HG03378 (cell line): ENCODE data around the gene PPP2CA.
"Not testable (repeated sequence)": the region's sequence is repeated elsewhere in the genome, so short reads cannot be mapped to it uniquely, and the experiment has no call there.

Experiments
- ATAC-seq: cut with Tn5 transposase; IDR thresholded peaks from one replicate; pipeline ENCODE4 v1.9.1; 2021; ENCODE audit warnings: mild to moderate bottlenecking, moderate library complexity; ENCODE audit not compliant: unreplicated experiment

The PPP2CA gene

DNA sequence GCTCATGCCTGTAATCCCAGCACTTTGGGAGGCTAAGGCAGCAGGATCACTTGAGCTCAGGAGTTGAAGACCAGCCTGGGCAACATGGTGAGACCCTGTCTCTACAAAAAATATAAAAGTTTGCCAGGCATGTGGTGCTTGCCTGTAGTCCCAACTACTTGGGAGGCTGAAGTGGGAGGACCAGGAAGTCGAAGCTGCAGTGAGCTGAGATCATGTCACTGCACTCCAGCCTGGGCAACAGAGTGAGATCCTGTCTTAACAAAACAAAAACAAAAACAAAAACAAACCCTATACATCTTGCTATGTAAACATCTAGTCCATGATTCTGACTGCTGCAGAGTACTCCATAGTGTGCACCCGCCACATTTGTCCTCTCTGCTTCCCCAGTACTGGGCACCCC is 19.8 kb upstream of the PPP2CA start:
- ATAC-seq, result no peak

DNA sequence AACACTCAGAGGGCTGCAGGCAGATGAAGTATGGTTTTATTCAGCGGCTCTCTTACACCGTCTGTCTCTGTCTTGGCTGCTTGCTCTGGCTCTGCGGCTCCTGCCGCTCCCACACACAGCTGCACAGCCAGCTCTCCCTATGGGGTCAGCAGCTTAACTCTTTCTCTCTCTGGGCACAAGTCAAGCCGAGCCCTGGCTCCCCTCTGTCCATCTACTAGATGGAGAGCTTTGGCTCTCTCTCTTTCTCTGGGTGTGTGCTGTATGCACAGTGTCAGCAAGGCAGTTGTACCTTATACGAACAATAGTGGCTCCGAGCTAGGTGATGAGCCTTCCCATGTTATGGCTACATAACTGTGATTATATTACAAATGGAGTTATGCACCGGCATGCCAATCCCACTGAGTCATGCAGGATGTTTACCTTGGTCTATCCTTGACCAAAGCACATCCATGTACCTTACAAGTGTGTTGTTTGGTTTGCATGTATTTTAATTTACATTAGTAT is 19.3 kb upstream of the PPP2CA start:
- ATAC-seq, result no peak

DNA sequence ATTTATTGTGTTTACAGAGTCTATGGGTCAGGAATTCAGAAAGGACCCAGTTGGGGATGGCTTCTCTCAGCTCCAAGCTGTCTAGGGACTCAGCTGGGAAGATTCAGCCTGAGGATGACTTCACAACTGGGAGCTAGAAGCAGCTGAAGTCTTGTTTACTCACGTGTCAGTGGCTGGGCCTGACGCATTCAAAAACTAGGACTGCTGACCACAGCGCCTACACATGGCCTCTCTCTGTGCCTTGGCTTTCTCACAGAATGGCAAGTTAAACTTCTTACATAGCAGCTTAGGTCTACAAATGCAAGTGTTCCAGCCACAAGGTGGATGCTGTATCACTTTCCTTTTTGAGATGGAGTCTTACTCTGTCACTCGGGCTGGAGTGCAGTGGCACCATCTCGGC is 16.3 kb upstream of the PPP2CA start:
- no peak for ATAC-seq

DNA sequence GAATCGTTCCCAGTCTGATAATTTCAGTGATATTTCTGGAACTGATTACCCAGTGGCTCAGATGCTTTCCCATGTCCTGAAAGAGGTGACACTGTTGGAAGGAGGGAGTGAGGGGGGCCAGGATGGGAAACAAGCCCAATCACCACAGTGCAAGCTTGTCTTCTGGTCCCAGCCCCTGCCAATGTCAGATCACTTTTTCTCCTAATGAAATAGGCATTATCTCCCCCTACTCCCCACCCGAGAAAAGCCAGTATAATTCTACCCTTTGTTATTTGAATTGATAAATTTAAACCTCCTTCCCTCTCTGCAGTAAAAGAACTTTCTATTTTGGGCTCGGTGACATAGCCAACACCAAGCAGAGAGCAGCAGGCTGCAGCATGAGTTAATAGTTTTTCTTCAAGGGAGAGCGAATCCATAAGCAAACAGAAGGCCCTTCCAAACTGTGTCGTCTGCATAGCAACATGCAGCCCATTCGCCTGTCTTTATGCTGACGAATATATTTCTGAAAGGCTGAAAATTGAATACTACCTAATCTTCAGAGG is 14.6 kb upstream of the PPP2CA start:
- no peak for ATAC-seq

DNA sequence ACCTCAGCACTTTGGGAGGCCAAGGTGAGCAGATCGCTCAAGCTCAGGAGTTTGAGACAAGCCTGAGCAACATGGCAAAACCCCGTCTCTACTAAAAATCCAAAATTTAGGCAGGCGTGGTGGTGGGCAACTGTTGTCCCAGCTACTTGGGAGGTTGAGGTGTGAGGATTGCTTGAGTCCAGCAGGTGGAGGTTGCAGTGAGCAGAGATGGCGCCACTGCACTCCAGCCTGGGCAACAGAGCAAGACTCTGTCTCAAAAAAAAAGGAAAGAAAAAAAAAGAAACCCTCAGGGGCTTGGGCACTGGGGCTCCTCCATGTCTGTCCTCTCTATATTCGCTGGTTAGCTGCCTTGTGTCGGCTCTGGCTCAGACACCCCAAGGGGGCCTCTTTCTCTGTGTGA is 10.9 kb upstream of the PPP2CA start:
- ATAC-seq, result no peak

DNA sequence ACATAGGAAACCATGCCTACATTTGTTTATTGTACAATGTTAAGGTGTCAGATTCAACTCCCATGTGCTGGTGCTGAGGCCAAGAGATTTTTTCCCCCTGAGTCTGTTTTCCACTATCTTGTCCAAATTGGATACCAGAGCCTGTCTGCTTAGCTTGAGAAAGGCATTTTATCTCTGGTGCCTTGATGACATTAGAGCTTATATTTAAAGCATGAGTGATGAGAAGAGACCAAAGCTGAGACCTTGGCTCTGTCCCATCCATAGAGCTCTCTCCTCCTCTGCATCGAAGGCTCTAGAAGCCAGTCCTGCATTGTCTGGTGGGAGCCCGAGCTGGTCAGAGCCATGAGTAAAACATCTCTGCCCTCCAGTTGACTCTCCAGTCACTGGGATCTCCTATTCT is 10.4 kb upstream of the PPP2CA start:
- no peak for ATAC-seq

DNA sequence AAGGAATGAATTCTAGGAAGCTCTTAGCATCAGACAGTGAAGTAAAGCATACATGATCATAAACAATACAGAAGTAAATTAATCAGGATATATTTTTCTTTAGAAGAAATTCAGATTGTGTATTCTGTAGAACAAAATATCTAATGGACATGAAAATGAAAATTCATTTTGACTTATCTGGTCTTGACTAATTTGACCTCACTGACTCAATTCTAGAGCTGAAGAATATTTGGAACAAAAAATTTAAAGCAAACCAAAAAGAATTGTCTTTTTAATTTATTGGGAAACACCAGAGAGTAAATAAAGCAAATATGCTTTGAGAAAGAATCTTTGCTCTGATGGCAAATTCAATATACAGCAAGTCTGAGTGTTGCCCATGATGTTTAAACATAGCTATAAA is 2.8 kb upstream of the PPP2CA start:
- ATAC-seq, result no peak

DNA sequence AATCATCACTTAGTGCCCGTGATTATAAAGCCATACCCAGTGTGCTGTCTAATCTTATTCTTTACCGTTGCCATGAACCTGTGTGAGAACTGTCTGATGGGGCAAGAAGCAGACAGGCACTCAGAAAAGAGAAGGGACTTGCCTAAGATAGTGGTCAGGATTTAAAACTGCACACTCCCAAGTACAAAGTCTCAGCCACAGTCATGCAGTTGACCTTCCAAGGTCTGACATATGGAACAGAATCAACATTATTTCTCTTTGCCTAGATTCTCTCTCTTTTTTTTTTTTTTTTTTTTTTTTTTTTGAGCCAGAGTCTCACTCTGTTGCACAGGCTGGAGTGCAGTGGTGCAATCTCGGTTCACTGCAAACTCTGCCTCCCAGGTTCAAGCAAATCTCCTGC is 1.9 kb upstream of the PPP2CA start:
- ATAC-seq, result no peak

DNA sequence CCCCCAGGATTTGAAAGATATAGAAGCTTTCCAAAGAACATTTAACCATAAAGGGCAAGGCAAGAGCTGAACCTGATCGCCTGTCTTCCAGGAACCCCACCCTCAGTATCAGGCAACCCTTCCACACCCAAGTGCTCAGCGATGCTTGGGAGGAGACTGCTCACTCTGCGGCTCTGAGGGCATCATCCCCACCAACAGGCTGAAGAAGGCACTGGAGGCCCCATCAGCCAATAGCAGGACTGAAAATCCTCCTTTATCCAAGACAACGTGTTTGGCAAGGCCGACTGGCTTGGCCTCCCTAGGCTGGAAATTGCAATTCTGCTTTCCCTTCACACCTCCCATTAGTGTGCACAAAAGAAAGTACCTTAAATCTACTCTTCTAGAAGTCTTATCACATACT is 1.4 kb upstream of the PPP2CA start:
- ATAC-seq, result no peak

DNA sequence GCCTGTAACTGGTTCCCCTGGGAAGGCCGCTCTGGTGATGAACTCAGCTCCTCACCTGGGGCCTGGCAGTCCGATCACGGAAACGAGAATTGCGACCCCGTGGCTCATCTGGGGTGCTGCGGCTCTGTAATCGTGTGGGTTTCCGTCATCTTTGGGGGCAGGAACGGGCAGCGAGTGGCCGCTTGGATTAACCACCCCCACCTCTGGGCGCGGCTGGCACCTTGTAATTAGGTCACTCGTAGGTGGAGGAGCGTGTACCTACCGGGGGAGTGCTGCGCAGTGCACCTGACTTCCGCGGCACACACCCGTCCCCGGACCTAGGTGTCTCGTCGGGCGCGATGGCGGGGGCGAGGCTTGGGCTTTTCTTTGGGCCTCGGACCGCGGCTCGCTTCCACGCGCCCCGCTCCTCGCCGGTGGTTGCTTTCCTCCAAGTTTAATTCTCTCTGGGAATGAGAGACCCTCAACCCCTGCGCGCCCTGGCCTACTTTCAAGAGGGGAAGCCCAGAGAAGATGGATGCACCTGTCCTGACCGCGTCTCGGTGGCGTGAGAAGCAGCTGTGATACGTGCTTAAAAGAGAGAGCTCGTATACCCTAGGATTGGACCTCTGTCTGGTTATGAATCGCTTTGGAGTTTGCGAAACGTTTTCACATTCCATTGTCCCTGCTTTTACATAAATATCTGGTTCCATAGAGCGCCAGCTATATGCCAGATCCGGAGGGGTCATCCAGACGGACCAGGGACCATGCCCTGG is 744 bp upstream of the PPP2CA start:
- no peak for ATAC-seq

DNA sequence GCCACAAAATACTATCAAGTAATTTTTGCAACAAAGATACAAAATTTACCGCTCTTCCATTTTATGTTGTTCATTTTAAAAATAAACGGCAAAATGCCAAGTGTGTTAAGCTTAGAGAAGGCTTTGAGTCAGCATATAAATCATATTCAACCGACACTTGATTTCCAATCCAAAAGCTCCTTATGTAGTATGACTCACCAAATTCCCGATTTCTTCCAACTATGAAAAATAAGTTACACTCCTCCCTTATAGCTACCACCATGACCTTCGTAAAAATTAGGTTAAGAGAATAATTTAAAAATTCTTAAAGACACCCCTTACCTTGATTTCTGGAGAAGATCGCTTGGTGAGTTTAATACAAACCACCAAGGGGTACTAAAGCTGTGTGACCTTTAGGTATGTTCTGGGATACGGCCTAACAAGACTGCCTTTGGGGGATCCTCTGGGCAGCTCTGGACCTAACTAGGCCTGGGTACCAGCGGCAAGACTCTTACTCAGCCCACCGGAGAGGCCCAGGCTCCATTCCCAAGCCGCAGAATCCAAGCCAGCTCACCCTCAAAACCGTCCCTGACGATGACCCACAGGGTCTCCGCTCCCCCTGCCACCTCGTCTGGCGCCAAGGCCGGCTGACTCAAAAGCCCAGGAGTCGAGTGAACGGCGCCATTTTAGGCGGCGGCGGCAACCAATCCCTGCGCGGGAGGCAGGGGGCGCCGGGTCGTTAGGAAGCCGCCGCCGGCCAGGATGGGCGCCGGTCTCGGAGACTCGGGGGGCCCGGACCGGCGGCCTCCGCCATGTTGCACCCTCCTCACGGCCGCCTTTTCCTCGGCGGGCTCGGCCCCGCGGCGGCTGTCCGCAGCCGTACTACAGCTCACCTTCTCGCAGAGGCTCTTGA is 739 bp downstream of the PPP2CA start:
- peak; percentile 12 for ATAC-seq

DNA sequence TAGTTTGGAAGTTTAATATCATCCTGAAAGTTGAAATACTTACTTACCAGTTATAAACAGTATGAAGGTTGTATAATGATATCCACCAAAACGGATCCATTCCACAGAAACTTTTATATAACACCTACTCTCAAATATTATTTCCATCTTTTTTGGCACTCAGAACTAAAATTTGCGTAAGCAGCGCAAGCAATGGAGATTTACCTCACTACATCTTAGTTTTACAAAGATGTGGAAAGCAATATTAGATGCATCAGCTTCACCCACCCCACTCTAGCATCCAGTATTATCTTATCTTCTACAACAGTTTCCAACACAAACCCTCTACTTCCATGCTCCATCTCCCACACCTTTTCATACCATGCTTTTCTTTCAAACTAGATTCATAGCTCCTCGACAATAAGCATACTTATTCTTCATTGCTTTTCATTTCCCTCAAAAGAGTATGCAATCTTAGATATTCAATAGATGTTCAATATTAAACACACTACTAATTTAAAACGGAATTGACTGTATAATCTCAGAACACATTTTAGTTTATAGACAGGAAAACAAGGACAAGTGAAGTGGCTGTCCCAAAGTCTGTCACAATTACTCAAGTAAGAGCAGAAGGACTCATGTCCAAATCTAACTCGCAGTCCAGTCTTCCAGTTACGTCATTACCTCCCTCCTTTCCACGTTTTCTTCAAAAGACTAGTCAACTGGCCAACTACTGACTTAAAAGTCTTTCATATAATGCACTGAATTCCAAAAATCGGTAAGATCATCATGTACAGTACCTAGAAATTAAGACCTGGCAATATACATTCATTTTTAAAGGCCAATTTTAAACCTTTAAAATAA is 2.2 kb downstream of the PPP2CA start:
- no peak for ATAC-seq

DNA sequence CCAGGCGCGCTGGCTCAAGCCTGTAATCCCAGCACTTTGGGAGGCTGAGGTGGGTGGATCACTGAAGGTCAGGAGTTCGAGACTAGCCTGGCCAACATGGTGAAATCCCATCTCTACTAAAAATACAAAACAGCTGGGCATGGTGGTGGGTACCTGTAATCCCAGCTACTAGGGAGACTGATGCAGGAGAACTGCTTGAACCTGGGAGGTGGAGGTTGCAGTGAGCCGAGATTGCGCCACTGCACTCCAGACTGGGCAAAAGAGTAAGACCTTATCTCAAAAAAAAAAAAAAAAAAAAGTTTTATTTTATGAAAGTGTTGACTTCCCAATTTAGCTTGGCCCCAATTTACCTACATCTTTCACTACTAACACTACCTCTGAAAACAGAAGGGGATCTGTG is 4.2 kb downstream of the PPP2CA start:
- ATAC-seq, result not testable (repeated sequence)

DNA sequence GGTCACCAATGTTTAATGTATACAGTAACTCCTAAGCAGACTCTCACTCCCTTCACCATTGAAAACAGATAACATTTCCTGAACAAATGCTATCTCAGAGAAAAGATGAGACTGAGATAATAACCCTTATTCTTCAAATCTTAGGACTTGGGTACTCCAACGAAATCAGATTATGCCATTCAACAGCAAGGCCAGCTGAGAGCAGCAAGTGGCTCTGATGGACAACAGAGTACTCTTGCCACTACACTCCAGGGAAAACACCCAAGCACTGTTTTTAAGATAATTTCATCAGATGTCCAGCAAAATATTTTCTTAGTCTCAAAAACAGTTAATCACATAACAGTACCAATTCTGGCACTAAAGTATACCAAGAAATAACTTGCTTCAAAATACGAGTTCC is 10.1 kb downstream of the PPP2CA start:
- ATAC-seq, result no peak

DNA sequence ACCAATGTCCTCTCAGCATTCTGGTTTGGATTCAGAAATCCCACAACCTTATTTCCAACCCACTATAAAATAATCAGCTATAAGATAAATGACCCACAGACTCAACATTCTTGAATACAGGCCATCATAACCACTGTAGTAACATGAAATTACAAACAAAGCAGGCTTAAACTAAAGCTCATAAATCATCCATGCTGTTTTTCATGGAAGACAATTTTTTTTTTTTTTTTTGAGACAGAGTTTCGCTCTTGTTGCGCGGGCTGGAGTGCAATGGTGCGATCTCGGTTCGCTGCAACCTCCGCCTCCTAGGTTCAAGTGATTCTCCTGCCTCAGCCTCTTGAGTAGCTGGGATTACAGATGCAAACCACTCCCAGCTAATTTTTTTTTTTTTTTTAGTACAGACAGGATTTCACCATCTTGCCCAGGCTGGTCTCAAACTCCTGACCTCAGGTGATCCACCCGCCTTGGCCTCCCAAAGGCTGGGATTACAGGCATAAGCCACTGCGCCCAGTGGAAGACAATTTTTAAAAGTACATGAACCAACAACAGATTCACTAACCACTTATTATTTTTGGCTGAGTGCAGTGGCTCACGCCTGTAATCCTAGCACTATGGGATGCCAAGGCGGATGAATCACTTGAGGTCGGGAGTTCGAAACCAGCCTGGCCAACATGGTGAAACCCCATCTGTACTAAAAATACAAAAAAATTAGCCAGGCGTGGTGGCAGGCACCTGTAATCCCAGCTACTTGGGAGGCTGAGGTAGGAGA is 14.4 kb downstream of the PPP2CA start:
- ATAC-seq, result not testable (repeated sequence)

DNA sequence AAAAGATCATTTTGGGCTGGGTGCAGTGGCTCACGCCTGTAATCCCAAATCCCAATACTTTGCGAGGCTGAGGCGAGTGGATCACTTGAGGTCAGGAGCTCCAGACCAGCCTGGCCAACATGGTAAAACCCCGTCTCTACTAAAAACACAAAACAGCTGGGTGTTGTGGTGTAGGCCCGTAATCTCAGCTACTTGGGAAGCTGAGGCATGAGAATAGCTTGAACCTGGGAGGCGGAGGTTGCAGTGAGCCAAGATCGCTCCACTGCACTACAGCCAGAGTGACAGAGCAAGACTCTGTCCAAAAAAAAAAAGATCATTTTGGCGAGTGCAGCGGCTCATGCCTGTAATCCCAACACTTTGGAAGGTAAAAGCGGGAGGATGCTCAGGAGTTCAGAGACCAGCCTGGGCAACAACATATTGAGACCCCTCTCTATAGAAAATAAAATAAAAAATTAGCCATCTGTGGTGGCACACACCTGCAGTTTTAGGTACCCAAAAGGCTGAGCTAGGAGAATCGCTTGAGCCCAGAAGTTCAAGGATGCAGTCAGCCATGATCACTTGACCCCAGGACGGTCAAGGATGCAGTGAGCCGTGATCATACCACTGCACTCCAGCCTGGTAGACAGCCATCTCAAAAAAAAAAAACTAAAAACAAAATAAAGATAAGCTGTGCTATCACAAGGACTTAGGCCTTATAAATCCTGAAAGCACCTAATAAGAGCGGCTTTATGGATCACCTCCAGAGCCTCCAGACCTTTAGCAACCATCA is 16.2 kb downstream of the PPP2CA start:
- ATAC-seq, result no peak

DNA sequence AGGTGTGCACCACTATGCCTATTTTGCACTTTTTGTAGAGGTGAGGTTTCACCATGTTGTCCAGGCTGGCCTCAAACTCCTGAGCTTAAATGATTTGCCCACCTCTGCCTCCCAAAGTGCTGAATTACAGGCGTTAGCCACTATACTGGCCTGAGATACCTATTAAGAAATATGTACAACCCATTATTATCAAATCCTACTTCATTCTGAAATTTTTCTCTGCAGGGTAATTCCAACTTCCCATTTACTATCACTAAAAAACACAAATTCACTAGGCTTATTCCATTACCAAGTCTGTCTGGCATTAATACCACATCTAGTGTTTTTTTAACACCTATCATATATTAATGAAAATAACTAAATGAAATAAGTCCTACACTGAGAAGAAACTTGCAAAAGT is 18.2 kb downstream of the PPP2CA start:
- ATAC-seq, result no peak

DNA sequence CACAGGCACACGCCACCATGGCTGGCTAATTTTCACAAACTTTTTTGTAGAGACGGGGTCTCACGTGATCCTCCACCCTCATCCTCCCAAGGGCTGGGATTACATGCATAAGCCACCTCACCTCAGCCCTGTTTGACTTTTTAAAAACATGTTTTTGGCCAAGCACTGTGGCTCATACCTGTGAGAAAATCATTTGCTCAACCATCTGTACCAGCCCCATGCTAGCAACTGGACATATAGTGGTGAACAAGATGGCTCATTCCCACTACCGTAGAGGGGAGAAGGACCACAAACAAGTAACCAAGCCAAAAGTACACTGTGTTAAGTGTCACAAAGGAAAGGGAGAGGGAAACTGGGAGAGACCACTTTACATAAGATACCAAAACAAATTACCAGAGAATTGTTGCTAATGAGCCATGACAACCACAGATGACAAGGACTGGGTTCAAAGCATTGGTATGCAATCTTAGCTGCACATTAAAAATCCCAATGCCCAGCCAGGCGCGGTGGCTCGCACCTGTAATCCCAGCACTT is 19.2 kb downstream of the PPP2CA start:
- no peak for ATAC-seq

DNA sequence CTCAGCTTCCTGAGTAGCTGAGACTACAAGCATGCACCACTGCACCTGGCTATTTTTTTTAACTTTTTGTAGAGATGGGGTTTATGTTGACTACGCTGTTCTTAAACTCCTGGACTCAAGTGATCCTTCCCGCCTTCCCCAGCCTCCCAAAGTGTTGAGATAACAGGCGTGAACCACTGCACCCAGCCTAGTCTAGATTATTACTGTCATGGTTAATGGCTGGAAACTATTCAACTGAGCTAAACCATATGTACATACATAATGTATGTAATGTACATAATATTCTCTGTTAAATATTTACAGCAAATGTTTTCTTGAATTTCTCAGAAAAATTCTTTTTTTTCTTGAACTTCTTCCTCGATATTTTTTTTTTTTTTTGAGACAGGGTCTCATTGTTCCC is 21.3 kb downstream of the PPP2CA start:
- no peak for ATAC-seq
